GM18511 (cell line): ENCODE results near the gene ENTPD8.
"Not testable (repeated sequence)": the region's sequence is repeated elsewhere in the genome, so short reads cannot be mapped to it uniquely, and the experiment has no call there.

ENCODE experiments used
- ATAC-seq: cut with Tn5 transposase; IDR thresholded peaks from one replicate; pipeline ENCODE4 v1.9.1; 2021; ENCODE audit warnings: mild to moderate bottlenecking, moderate library complexity; ENCODE audit not compliant: unreplicated experiment

The ENTPD8 gene

DNA sequence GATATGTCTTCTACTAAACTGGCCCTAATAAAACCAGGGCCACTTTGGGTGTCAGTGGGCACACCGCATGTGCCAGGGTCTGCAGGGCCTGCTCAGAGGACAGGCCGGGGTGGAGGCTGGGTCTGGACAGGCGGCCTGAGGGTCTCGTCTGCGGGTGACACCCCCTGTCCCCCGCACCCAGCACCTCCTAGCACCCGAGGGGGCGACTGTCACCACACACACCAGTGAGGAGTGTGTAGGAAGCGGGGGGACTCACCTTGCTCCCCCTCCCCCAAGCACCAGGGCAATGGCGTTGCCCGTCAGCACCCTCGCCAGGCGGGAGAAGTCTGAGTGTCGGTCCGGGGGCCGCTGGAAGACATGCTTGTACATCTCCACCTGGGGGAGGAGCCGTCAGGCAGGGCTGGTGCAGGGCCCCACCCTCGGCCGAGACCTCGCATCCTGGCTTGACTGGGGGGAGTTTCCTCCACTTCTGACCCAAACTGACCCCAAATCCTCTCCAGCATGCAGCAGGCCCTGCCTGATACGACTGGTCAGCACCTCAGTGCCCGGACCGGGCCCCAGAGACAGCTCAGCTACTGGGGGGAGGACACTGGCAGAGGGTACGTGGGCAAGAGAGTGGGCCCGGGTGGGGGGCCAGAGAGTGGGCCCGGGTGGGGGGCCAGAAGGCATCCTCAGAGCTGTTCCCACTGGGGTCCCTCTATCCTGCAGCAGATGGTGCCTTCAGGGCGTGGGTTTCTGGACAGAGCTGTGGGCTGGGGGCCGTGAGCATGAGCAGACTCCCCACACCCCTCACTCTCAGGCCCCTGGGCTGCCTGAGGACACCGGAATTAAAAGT lies 36.8 kb upstream of the ENTPD8 start:
- no peak for ATAC-seq

DNA sequence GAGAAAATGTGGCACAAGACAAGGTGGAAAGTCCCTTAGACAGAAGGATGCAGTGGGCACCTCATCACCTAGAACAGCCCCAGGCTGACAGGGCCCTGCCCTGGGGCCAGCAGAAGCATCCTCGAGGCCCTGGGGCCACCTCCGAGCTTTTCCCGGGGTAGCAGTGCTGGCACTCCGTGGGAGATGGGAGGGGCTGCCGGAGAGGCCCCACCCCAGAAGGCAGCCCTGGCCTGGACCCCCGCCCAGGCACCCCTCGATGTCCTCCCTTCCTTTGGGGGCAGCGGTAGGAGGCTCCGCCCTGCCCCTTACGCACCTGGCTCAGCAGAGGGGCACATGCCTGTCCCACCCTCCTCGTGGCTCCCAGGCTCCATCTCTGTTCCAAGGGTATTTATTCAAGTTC lies 35.7 kb upstream of the ENTPD8 start:
- no peak for ATAC-seq

DNA sequence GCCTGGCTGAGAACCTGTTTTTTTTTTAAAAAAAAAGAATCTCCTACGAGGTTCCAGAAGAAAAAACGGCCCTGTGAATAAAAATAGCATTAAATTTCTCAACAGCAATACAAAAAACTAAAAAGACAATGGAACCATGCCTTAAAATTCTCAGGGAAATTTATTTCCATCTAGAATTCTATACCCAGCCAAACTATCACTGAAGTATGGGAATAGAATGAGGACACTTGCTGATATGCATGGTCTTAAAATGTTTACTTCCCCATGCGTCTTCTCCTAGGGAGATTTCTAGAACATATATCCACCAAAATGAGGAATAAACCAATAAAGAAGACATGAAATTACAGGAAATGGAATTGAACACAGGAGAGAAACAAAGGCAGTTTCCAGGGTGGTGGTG lies 34.5 kb upstream of the ENTPD8 start:
- ATAC-seq: no peak

GRCh38 chr9:137474271-137474670 lies 33.1 kb upstream of the ENTPD8 start:
- ATAC-seq: no peak

DNA sequence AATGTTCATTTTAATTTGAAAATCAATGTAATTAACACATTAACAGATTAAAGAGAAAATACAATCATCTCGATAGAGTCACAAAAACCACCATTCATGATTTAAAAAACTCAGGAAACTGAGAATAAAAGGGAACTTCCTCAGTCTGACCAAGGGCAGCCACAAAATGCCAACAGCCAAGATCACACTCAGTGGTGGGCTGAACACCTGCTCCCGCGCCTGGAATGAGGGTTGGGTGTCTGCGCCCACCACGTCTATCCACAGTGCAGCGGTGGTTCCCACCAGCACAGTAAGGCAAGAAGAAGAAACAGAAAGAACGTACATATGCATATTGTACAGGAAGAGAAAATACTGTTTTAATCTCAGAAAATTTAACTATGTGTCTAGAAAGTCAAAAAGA lies 29.6 kb upstream of the ENTPD8 start:
- ATAC-seq: no peak

- ATAC-seq: no peak
Measured at GRCh38 chr9:137467896-137468295, 26.7 kb upstream of the ENTPD8 start.

DNA sequence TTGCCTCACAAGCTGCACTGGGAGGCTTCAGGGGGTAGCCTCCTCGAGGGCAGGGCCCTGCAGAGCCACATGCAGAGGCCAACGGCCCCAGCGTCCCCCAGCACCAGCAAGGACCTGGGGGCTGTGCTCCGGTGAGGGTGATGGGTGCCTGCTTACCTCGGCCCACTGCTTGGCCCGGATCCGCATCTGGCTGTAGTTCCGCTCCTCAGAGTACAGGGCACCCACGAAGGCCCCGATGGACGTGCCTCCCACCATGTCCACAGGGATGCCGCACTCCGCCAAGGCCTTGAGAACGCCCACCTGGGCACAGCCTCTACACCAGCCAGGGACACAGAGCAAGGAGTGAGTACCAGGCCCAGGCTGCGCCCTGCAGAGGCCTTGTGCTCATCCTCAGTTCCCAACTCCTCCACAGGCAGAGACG lies 26.0 kb upstream of the ENTPD8 start:
- no peak for ATAC-seq

DNA sequence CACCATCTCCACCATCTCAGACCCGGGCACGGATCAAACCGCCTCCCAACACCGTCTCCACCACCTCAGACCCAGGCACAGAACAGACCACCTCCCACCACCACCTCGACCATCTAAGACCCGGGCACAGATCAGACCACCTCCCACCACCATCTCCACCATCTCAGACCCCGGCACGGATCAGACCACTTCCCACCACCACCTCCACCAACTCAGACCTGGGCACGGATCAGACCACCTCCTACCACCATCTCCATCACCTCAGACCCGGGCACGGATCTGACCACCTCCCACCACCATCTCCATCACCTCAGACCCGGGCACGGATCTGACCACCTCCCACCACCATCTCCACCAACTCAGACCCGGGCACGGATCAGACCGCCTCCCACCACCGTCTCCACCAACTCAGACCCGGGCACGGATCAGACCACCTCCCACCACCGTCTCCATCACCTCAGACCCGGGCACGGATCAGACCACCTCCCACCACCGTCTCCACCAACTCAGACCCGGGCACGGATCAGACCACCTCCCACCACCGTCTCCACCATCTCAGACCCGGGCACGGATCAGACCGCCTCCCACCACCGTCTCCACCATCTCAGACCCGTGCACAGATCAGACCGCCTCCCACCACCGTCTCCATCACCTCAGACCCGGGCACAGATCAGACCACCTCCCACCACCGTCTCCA lies 25.4 kb upstream of the ENTPD8 start:
- not testable (repeated sequence) for ATAC-seq

DNA sequence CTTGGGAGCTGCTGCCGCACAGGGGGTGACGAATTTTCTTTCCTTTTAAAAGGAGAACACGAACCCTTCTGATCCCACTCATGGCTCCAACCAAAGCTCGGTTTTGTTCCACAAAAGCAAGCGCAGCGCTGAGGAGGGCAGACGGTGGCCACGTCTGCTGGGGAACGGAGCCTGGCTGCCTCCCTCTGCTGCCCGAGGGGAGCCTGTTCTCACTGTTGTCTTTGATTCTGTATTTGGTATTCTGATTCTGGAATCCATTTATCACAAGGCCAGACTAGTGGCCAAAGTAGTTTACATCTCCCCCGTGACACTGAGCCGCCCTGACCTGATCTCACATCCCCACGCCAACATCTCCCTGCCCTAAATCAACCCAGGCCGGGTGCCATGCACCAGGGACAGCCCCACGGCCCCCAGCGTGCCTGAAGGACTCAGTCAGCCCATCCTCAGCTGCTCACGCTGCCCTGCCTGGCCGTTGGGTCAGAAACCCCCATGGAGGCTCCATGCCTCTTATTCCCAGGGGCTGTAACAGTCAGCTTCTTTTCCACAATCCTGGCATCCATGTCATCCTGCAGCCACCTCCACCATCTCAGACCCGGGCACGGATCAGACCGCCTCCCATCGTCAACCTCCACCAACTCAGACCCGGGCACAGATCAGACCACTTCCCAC lies 24.7 kb upstream of the ENTPD8 start:
- no peak for ATAC-seq

DNA sequence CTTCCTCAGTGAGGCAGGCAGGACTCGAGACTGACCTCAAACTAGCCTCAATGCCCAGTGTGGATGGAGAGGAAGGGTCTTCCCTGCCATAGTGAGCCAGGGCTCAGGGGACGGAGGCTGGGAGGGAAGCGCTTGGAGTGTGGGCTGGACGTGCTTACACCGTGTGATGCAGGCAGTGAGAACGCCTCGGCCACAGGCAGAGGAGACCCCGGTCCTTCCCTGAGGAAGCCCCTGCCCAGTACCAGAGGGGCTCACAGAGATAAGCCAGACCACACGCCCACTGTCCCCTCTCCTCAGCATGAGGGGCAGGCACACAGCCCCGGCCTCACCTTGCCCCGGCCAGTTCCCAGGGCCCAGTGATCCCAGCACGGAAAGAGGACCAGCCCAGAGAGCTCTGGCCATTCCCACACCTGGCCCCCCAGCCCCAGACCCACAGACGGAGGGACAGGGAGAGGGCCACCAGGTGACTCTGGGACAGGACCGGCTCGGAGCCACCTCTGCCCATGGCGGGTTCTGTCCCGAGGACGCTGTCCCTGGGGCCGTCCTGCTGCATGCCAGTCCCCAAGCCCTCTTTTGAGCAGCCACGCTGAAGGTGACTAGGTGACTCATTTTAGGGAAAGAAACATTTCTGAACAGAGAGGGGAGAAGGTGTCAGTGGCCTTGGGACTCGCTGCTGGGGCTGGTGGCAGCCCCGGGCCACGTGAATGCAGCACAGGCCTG lies 24.0 kb upstream of the ENTPD8 start:
- no peak for ATAC-seq

GRCh38 chr9:137464291-137464999 lies 23.3 kb upstream of the ENTPD8 start:
- ATAC-seq: no peak

GRCh38 chr9:137463931-137464290 lies 22.8 kb upstream of the ENTPD8 start:
- ATAC-seq: no peak

DNA sequence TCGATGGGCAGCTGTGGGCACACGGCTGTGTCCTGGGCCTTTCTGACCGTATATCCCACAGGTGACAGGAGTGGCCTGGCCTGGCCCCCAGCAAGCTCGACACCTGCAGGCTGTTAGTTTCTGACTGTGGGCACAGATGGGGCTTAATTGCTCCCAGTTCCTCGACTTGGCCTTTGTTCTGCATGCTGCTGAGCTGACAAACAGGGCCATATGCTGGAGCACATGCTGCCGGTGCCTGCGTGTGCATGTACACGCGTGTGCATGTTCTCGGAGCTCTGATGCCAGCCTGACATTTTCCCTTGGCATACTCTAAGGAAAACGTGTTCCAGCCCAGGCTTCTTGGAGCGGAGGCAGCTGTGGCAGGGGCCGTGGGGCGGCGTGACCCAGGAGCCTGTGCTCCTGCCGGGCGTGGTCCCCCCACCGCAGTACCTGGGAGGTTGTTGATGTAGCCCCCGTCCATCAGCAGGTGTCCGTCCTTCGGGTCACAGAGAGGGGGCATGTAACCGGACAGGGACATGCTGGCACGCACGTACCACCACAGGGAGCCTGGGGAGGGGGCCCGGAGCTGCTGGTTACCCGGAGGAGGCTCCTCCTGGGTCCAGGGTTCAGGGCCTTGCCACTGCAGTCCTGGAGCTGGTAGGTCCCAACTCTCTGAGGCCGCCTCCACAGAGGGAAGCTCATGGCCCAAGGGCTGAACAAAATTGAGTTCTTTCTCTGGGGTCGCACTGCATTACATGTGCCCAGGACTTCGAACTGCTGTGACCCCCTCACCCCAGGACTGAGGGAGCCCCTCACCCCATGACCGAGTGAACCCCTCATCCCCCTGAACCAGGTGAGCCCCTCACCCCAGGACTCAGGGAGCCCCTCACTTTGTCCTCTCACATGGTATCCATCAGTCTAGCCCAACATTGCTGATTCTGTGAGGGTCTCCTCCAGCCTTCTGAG lies 22.1 kb upstream of the ENTPD8 start:
- ATAC-seq: no peak

DNA sequence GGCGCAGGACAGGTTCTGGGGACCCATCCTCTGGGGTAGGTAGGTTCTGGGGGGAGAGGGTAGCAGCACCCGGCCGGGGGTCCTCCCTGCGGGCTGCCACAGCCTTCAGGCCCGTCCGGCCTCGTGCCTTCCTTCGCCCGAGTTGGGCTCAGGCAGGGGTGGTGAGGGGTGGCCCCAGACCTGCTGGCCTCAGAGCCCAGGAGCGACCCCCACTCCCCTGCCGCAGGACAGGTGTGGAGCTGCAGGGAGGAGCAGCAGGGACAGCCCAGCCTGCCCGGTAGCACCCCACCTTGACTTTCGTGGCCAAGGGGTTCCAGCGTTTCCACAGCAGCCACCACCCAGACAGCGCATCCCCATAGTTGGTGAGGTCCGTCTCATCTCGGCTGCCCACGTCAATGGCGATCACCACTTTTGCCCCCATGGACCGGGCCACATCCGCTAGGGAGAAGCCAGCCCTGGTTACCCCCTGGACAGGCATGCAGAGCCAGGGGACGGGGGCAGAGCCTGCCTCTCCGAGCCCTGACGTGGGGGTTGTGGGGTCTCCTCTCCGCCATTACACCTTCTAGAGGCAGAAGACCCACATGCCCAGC lies 21.3 kb upstream of the ENTPD8 start:
- ATAC-seq: no peak

DNA sequence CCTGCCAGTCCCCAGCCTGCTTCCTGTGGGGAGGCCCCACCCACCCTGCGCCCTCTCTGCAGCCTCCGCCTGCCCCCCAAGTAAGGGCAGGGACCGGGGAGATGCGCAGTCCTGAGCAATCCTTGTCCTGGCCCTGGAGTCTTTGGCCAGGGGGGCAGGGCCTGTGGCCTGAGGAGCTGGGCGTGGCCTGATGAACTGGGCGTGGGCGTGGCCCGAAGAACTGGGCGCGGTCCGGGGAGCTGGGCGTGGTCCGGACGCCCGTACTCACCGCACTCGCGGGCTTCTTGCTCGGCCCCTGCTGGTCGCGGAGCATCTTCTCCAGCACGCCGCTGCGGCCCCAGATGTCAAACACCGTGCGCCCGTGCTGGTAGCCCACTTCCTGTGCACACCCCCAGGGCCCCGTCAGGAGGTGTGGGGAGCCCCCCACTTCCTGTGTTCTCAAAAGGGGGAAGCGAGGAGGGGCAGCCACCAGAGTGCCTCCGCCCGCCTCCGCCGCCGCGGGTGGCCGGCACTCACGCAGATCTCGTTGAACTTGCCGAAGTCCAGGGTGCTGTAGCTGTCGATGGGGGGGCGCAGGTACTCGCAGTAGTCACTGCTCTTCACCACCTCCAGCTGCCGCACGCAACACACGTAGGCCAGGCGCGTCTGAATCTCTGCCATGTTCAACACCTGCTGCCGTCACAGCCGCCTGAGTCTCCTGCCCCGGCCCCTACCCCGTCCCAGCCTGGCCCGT lies 20.7 kb upstream of the ENTPD8 start:
- peak; percentile 52 for ATAC-seq

GRCh38 chr9:137461316-137461662 lies 20.1 kb upstream of the ENTPD8 start:
- ATAC-seq: no peak

GRCh38 chr9:137460363-137461315 lies 19.5 kb upstream of the ENTPD8 start:
- no peak for ATAC-seq
